Activated T-cell treated with anti-CD3 and anti-CD28 coated beads for 48 hours (primary cell): ENCODE measurements around the gene RPL31.
A peak's percentile ranks its signal among the peaks of the same experiment; 100 is the strongest.

ENCODE experiments used
- DNase-seq: peaks from one replicate; pipeline ENCODE4 v3.0.0-alpha.2; 2020; ENCODE audit warnings: low read depth

RPL31 gene

GRCh38 chr2:100975521-100975785 lies 26.6 kb upstream of the RPL31 start:
- DNase-seq, result no peak

- no peak for DNase-seq
Observed at GRCh38 chr2:100976061-100976460, 26.0 kb upstream of the RPL31 start.

GRCh38 chr2:100976645-100977391 lies 25.3 kb upstream of the RPL31 start:
- DNase-seq, result no peak

- DNase-seq, result no peak
Observed at GRCh38 chr2:100977511-100977910, 24.6 kb upstream of the RPL31 start.

GRCh38 chr2:100978582-100979191 lies 23.4 kb upstream of the RPL31 start:
- DNase-seq, result no peak

GRCh38 chr2:100980046-100980445 lies 22.0 kb upstream of the RPL31 start:
- DNase-seq, result no peak

- no peak for DNase-seq
Observed at GRCh38 chr2:100981011-100981410, 21.1 kb upstream of the RPL31 start.

- DNase-seq, result no peak
Observed at GRCh38 chr2:100982431-100982861, 19.6 kb upstream of the RPL31 start.

GRCh38 chr2:100983201-100983600 lies 18.9 kb upstream of the RPL31 start:
- DNase-seq, result no peak

- no peak for DNase-seq
Observed at GRCh38 chr2:100983684-100984310, 18.3 kb upstream of the RPL31 start.

- peak; percentile 67 for DNase-seq
Observed at GRCh38 chr2:100984892-100985307, 17.2 kb upstream of the RPL31 start.

- DNase-seq, result no peak
Observed at GRCh38 chr2:100986157-100986556, 15.9 kb upstream of the RPL31 start.

GRCh38 chr2:100987536-100987935 lies 14.6 kb upstream of the RPL31 start:
- no peak for DNase-seq

GRCh38 chr2:100987974-100988373 lies 14.1 kb upstream of the RPL31 start:
- DNase-seq, result no peak

GRCh38 chr2:100988630-100989417 lies 13.3 kb upstream of the RPL31 start:
- DNase-seq, result no peak

- no peak for DNase-seq
Observed at GRCh38 chr2:100989666-100990065, 12.4 kb upstream of the RPL31 start.

- no peak for DNase-seq
Observed at GRCh38 chr2:100990166-100990565, 11.9 kb upstream of the RPL31 start.

GRCh38 chr2:100990650-100991403 lies 11.3 kb upstream of the RPL31 start:
- no peak for DNase-seq

GRCh38 chr2:100991404-100991773 lies 10.7 kb upstream of the RPL31 start:
- no peak for DNase-seq

GRCh38 chr2:100992262-100992661 lies 9.8 kb upstream of the RPL31 start:
- no peak for DNase-seq

GRCh38 chr2:100993294-100993693 lies 8.8 kb upstream of the RPL31 start:
- DNase-seq, result no peak
